ENCODE results near the gene MAD2L2. TPM values are rescaled to one million over a fixed set of nuclear protein-coding genes. Genes with fewer than 3 reads are reported as not detected.
"Not testable (repeated sequence)": the region's sequence is repeated elsewhere in the genome, so short reads cannot be mapped to it uniquely, and the experiment has no call there.

The MAD2L2 gene
- total RNA-seq, 4 donors from 2014 or later, result 19.4 to 43.7 (median 24.3) TPM

- Histone ChIP-seq H3K36me3 (no peaks in the 10 kb centered on the region), H3K9me3 (no peaks in the 10 kb centered on the region), H3K27ac (no peak overlapping the region), H3K27me3 (peaks cover 66% of the 10 kb centered on the region), H3K4me1 (peaks cover 0 to 33% (median 18%) of the 10 kb centered on the region in 3 donors), H3K4me3 (no peak overlapping the region)
- WGBS, 2 donors (ENCODE audit: low coverage in 1 of 2), result 33 to 46% methylated on average over 3 to 7 of the region's 8 CpGs
- TF ChIP-seq POLR2A (IDR thresholded peaks at IDR 0.05) (no peak), EP300 (IDR thresholded peaks at IDR 0.05) (no peak), CTCF (IDR thresholded peaks at IDR 0.05) (peak in 3 of 4 experiments; percentile 42 to 73 (median 54))
- ATAC-seq, result no peak
These were observed 35.2 kb downstream of the MAD2L2 start for GRCh38 chr1:11645670-11646265.

- Histone ChIP-seq H3K4me1 (peaks cover 0 to 28% (median 13%) of the 10 kb centered on the region in 3 donors), H3K36me3 (no peaks in the 10 kb centered on the region), H3K27me3 (peaks cover 63% of the 10 kb centered on the region), H3K27ac (no peak overlapping the region), H3K9me3 (no peaks in the 10 kb centered on the region), H3K4me3 (no peak overlapping the region)
- 80 to 87% methylated on average over 2 to 5 of the region's 5 CpGs for WGBS, 2 donors (ENCODE audit: low coverage in 1 of 2)
- ATAC-seq, result no peak
- TF ChIP-seq CTCF (IDR thresholded peaks at IDR 0.05), result no peak
- TF ChIP-seq POLR2A (IDR thresholded peaks at IDR 0.05), result no peak
- TF ChIP-seq POLR2AphosphoS5 (IDR thresholded peaks at IDR 0.05), result no peak
- TF ChIP-seq EP300 (IDR thresholded peaks at IDR 0.05), result no peak
These were observed 35.7 kb downstream of the MAD2L2 start for GRCh38 chr1:11645270-11645669.

- Histone ChIP-seq H3K4me1 (peaks cover 0 to 13% (median 8%) of the 10 kb centered on the region in 3 donors), H3K9me3 (no peaks in the 10 kb centered on the region), H3K27me3 (peaks cover 57% of the 10 kb centered on the region), H3K27ac (no peak overlapping the region), H3K4me3 (no peak overlapping the region), H3K36me3 (no peaks in the 10 kb centered on the region)
- no peak for TF ChIP-seq EP300 (IDR thresholded peaks at IDR 0.05)
- WGBS, 2 donors (ENCODE audit: low coverage in 1 of 2), result 53 to 62% methylated on average over 2 to 3 of the region's 5 CpGs
- ATAC-seq, result no peak
These were observed 37.2 kb downstream of the MAD2L2 start for GRCh38 chr1:11643782-11644181.

GRCh38 chr1:11642418-11643017, 38.4 kb downstream of the MAD2L2 start:
- not testable (repeated sequence) for H3K36me3 ChIP-seq, H3K4me3 ChIP-seq, H3K27ac ChIP-seq, H3K4me1 ChIP-seq, H3K9me3 ChIP-seq
- WGBS, 2 donors (ENCODE audit: low coverage in 1 of 2), result 49 to 53% methylated on average over 10 to 18 of the region's 18 CpGs
- TF ChIP-seq CTCF (IDR thresholded peaks at IDR 0.05), result peak; percentile 93 to 97 (median 95)
- ATAC-seq, result peak; percentile 69
- peaks cover 54% of the 10 kb centered on the region for H3K27me3 ChIP-seq

- WGBS, 2 donors (ENCODE audit: low coverage in 1 of 2), result 59 to 73% methylated on average over 2 of the region's 5 CpGs
- Histone ChIP-seq H3K4me1 (no peaks in the 10 kb centered on the region), H3K27me3 (peaks cover 58% of the 10 kb centered on the region), H3K4me3 (no peak overlapping the region), H3K9me3 (no peaks in the 10 kb centered on the region), H3K36me3 (no peaks in the 10 kb centered on the region), H3K27ac (no peak overlapping the region)
- ATAC-seq, result no peak
- TF ChIP-seq EP300 (IDR thresholded peaks at IDR 0.05) (no peak), POLR2AphosphoS5 (IDR thresholded peaks at IDR 0.05) (no peak), CTCF (IDR thresholded peaks at IDR 0.05) (no peak), POLR2A (IDR thresholded peaks at IDR 0.05) (no peak)
These were observed 39.1 kb downstream of the MAD2L2 start for GRCh38 chr1:11641776-11642305.
